Amniotic epithelial cell (primary cell): Measurements from ENCODE around the gene CD53.
"Not testable (repeated sequence)": the region's sequence is repeated elsewhere in the genome, so short reads cannot be mapped to it uniquely, and the experiment has no call there.

ENCODE experiments used
- DNase-seq: peaks from one replicate; pipeline ENCODE4 v3.0.0-alpha.2; 2010; ENCODE audit warnings: low read depth

CD53 gene, protein sequence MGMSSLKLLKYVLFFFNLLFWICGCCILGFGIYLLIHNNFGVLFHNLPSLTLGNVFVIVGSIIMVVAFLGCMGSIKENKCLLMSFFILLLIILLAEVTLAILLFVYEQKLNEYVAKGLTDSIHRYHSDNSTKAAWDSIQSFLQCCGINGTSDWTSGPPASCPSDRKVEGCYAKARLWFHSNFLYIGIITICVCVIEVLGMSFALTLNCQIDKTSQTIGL

DNA sequence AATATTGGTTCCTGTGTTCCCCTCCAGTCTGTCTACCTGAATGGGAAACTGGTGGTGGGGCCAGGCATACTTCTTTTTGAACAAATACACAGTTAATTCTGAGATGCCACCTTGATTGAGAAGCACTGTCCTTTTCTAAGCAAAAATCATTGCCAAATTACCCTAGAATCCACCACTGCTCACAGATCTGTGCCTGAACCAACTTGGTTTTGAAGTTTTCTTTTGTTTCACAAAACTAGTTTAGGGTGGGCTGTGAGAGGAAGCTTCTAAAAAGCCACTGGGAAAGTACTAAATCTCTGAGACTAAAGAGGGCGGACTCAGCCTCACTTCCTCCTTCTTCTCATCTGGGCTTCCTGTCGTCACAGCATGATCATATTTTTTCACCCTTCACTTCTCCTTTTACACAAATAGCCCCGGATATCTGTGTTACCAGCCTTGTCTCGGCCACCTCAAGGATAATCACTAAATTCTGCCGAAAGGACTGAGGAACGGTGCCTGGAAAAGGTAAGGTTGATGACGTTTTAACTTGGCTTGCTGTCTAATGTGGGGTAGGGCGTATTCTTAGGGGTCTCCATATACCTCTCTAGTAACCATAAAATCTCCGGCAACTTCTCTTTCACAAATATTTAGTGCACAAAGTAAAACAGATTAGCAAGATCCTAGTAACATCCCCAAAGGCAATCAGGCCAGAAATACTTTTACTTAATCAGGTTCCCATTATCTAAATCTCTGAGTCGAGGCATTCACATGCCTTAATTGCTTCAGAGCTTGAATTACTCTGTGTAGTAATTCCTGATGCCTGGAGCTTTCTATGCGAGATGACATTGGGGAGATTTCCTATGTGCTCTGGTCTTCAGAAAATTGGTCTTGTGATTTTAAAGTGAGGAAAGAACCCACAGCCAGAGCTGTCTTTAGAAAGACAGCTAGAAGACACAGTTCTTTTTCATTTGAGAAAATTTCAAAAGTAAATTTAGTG lies at the start of gene CD53:
Gene CD53 (plus strand): TSS at position 404 of the 976 bp plus-strand sequence. CDS start 18,261 bp downstream, outside the sequence.
- DNase-seq, result no peak

GRCh38 chr1:110824192-110824591 lies 48.8 kb upstream of the CD53 start:
- DNase-seq, result no peak

DNA sequence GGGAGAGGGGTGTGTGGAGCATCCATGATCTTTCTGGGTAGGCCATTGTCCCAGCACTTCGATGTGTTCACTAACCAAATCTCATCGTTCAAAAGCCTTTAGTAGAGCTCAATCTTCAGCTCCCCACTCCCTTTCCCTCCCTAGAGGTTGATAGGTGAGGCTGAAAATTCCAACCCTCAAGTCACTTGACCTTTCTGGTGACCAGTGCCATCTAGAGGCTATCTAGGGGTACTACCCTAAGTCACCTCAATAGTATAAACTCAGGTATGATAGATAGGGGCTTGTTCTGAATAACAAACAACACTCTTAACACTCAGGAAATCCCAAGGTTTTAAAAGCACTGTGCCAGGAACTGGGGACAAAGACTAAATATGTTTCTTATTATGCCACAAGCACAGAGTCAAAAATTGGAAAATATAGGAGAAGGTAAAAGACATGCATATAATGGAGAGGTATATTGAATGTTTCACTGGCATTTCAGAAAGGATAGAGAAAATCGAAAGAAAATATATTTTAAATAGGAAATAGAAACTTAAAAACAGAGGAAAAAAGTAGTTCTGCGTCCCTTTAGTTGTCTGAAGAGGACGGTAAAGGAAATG lies 42.9 kb upstream of the CD53 start:
- DNase-seq, result peak; percentile 7

DNA sequence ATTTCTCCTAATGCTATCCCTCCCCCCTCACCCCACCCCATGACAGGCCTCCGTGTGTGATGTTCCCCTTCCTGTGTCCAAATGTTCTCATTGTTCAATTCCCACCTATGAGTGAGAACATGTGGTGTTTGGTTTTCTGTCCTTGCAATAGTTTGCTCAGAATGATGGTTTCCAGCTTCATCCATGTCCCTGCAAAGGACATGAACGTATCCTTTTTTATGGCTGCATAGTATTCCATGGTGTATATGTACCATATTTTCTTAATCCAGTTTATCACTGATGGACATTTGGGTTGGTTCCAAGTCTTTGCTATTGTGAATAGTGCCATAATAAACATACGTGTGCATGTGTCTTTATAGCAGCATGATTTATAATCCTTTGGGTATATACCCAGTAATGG lies 39.2 kb upstream of the CD53 start:
- not testable (repeated sequence) for DNase-seq

GRCh38 chr1:110846861-110847260 lies 26.1 kb upstream of the CD53 start:
- DNase-seq, result no peak

GRCh38 chr1:110850145-110850544 lies 22.8 kb upstream of the CD53 start:
- DNase-seq, result no peak

DNA sequence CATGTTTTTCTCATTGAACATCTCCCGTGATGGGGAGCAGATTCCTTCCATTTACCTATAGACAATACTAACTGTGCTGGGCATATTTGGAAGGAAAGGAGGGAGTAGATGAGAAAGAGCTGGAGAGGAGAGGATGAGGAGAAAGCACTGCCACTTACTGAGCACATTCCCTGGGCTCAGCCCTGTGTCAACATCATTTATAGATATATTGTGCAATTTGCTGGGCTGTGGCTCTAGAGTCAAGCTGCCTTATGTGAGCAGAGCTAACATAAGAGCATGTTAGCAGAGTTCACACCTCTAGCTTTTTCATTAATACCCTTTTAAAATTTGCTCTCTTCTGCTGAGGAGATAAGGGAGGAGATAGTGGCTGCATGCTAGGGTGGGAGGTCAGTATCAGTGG lies 22.3 kb upstream of the CD53 start:
- no peak for DNase-seq

DNA sequence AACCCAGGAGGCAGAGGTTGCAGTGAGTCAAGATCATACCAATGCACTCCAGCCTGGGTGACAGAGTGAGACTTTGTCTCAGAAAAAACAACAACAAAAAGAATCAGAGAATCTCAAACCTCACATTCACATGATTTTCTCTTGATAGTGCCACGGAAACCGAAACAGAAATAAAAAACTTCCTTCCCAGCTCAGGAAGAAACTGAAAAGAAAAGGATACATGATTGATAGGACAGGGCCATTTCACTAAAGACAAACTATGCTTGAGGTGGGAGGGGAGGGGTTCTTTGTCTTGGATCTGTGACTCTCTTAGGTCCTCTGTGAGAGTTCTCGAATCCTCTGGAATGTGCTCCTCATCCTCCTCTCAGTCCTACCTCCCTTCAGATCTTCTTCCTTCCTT lies 19.8 kb upstream of the CD53 start:
- no peak for DNase-seq

DNA sequence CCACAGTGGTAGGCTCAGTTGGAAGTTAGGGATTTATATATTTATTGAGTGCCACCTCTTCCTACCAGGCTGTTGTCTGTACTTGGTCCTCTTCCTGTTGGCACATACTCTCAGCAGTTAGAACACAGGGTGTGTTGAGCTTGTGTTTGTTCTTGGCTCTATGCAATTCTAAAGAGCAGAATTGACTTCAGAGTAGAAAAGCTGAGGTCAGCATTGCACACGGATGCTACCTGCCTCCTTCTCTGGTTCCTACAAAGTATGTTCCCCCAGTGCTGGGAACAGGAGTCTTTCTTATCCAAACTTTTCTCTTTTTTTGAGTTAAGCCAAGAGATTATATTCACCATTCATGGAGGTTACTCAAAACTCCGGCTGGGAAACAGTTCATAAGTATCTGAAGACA lies 16.5 kb upstream of the CD53 start:
- no peak for DNase-seq

GRCh38 chr1:110857964-110858948 lies 14.7 kb upstream of the CD53 start:
- no peak for DNase-seq

- no peak for DNase-seq
These were observed 13.9 kb upstream of the CD53 start for GRCh38 chr1:110859062-110859461.

GRCh38 chr1:110860174-110860573 lies 12.8 kb upstream of the CD53 start:
- no peak for DNase-seq

GRCh38 chr1:110860620-110861019 lies 12.3 kb upstream of the CD53 start:
- DNase-seq, result not testable (repeated sequence)

DNA sequence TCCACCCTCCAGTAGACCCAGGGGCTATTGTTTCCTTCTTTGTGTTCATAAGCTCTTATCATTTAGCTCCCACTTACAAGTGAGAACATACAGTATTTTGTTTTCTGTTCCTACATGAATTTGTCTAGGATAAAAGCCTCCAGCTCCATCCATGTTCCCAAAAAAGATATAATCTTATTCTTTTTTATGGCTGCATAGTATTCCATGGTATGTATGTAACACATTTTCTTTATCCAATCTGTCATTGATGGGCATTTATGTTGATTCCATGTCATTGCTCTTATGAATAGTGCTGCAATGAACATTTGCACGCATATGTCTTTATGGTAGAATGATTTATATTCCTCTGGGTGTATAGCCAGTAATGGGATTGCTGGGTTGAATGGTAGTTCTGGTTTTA lies 11.0 kb upstream of the CD53 start:
- not testable (repeated sequence) for DNase-seq

DNA sequence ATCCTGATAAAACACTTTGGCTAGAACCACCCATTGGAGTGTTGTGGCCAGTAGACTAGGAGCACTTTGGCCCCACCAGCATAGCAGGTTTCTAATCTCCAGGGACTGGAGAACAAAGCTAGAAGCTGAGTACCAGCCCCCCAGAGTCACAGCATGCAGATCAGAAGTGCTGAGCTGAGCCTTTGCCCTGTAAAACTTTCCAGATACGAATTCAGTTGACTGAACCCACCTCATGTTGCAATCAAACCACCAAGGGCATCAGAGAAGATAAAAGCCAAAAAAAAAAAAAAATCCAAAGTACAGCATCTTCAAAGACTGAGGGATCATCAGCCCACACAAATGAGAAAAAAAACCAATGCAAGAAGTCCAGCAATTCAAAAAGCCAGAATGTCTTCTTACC lies 8.7 kb upstream of the CD53 start:
- DNase-seq, result no peak

GRCh38 chr1:110870721-110871388 lies 2.1 kb upstream of the CD53 start:
- no peak for DNase-seq

GRCh38 chr1:110872366-110872744 lies 593 bp upstream of the CD53 start:
- DNase-seq, result no peak

- DNase-seq, result no peak
These were observed 908 bp downstream of the CD53 start for GRCh38 chr1:110873856-110874255.

- no peak for DNase-seq
These were observed 1.6 kb downstream of the CD53 start for GRCh38 chr1:110874324-110875215.

GRCh38 chr1:110875216-110875731 lies 2.3 kb downstream of the CD53 start:
- no peak for DNase-seq
